Activated gamma-delta T cell (primary cell): ENCODE data around the gene MACROH2A1.

Experiments used
- DNase-seq: peaks from one replicate; lab custom pipeline; 2025; lab: John Stamatoyannopoulos, UW

MACROH2A1 gene

GRCh38 chr5:135396459-135397055, 2.5 kb downstream of the MACROH2A1 start:
- no peak for DNase-seq

GRCh38 chr5:135395866-135396265, 3.2 kb downstream of the MACROH2A1 start:
- DNase-seq: no peak

- DNase-seq: no peak
These were observed 3.6 kb downstream of the MACROH2A1 start for GRCh38 chr5:135395451-135395850.

GRCh38 chr5:135394095-135394494, 4.9 kb downstream of the MACROH2A1 start:
- no peak for DNase-seq

GRCh38 chr5:135393691-135394090, 5.3 kb downstream of the MACROH2A1 start:
- no peak for DNase-seq

GRCh38 chr5:135393229-135393628, 5.8 kb downstream of the MACROH2A1 start:
- DNase-seq: no peak

- no peak for DNase-seq
These were observed 6.8 kb downstream of the MACROH2A1 start for GRCh38 chr5:135392256-135392655.

- DNase-seq: no peak
These were observed 7.2 kb downstream of the MACROH2A1 start for GRCh38 chr5:135391869-135392255.

- DNase-seq: no peak
These were observed 7.7 kb downstream of the MACROH2A1 start for GRCh38 chr5:135391116-135391868.

GRCh38 chr5:135388860-135389435, 10.1 kb downstream of the MACROH2A1 start:
- DNase-seq: no peak

- DNase-seq: no peak
These were observed 11.4 kb downstream of the MACROH2A1 start for GRCh38 chr5:135387629-135387960.

GRCh38 chr5:135386886-135387628, 12.0 kb downstream of the MACROH2A1 start:
- no peak for DNase-seq

GRCh38 chr5:135386096-135386495, 12.9 kb downstream of the MACROH2A1 start:
- DNase-seq: no peak

- DNase-seq: no peak
These were observed 13.5 kb downstream of the MACROH2A1 start for GRCh38 chr5:135385576-135385975.

- DNase-seq: no peak
These were observed 14.1 kb downstream of the MACROH2A1 start for GRCh38 chr5:135384898-135385297.

- no peak for DNase-seq
These were observed 15.1 kb downstream of the MACROH2A1 start for GRCh38 chr5:135383803-135384495.

GRCh38 chr5:135382981-135383380, 16.1 kb downstream of the MACROH2A1 start:
- DNase-seq: no peak

- no peak for DNase-seq
These were observed 16.8 kb downstream of the MACROH2A1 start for GRCh38 chr5:135382106-135382790.

GRCh38 chr5:135379046-135379654, 19.9 kb downstream of the MACROH2A1 start:
- no peak for DNase-seq

GRCh38 chr5:135377751-135378680, 21.0 kb downstream of the MACROH2A1 start:
- DNase-seq: no peak
